T-helper 1 cell treated with Interleukin-12 subunit alpha and Interleukin-12 subunit beta and Interleukin-4 antibody, amounts not matched to agents 30 ng/mL and 1 ng/mL, for 36 hours (primary cell): Measurements from ENCODE around the gene OGFOD2. TPM values are rescaled to one million over a fixed set of nuclear protein-coding genes. Genes with fewer than 3 reads are reported as not detected.

Experiments
- intact Hi-C: fragments of 100-400 bp; cut with micrococcal nuclease; formaldehyde crosslinking; loops from one replicate; pipeline ENCODE4 v1.15.1; 2024
- total RNA-seq: library from RNA; stranded (reverse); gene quantifications from 2 replicates; pipeline ENCODE4 v1.2.3, GENCODE V29; 2022

OGFOD2 gene
- total RNA-seq, 1 donor from 2014 or later: 22.3 TPM

- intact Hi-C loops: no loop called here
Observed at GRCh38 chr12:122986258-122986871, 11.3 kb downstream of the OGFOD2 start.

- intact Hi-C loops: no loop called here
Observed at GRCh38 chr12:122987086-122987951, 12.3 kb downstream of the OGFOD2 start.

- intact Hi-C loops: no loop called here
Observed at GRCh38 chr12:122988036-122988435, 13.0 kb downstream of the OGFOD2 start.

GRCh38 chr12:122988612-122989212, 13.7 kb downstream of the OGFOD2 start:
- intact Hi-C loops: no loop called here

- intact Hi-C loops: no loop called here
Observed at GRCh38 chr12:122989225-122989839, 14.3 kb downstream of the OGFOD2 start.

- intact Hi-C loops: no loop called here
Observed at GRCh38 chr12:122989874-122990419, 14.9 kb downstream of the OGFOD2 start.

GRCh38 chr12:122990561-122990960, 15.5 kb downstream of the OGFOD2 start:
- intact Hi-C loops: no loop called here

- intact Hi-C loops: no loop called here
Observed at GRCh38 chr12:122990961-122991622, 16.0 kb downstream of the OGFOD2 start.

GRCh38 chr12:122991623-122992275, 16.7 kb downstream of the OGFOD2 start:
- intact Hi-C loops: no loop called here

- intact Hi-C loops: no loop called here
Observed at GRCh38 chr12:122992386-122992785, 17.3 kb downstream of the OGFOD2 start.

GRCh38 chr12:122994140-122994675, 19.2 kb downstream of the OGFOD2 start:
- intact Hi-C loops: no loop called here

GRCh38 chr12:122994781-122995502, 19.9 kb downstream of the OGFOD2 start:
- intact Hi-C loops: no loop called here

GRCh38 chr12:122995503-122996187, 20.6 kb downstream of the OGFOD2 start:
- intact Hi-C loops: no loop called here

- intact Hi-C loops: no loop called here
Observed at GRCh38 chr12:122996188-122996601, 21.2 kb downstream of the OGFOD2 start.

- intact Hi-C loops: no loop called here
Observed at GRCh38 chr12:122996621-122997342, 21.7 kb downstream of the OGFOD2 start.

- intact Hi-C loops: no loop called here
Observed at GRCh38 chr12:122997343-122998250, 22.6 kb downstream of the OGFOD2 start.

- intact Hi-C loops: no loop called here
Observed at GRCh38 chr12:122998316-122998715, 23.3 kb downstream of the OGFOD2 start.
